ENCODE measurements around the gene CYB5A.
A peak's percentile ranks its signal among the peaks of the same experiment; 100 is the strongest.

CYB5A gene

GRCh38 chr18:74251297-74252038 is 40.3 kb downstream of the CYB5A start:
- no peak overlapping the region for H3K4me3 Mint-ChIP-seq
- H3K27ac Mint-ChIP-seq: peak overlapping the region; percentile 21 to 72 (median 49)
- H3K27me3 Mint-ChIP-seq (ENCODE audit: low read depth): no peaks in the 10 kb centered on the region
- H3K9me3 Mint-ChIP-seq: no peaks in the 10 kb centered on the region
- peaks cover 26% of the 10 kb centered on the region for H3K4me1 Mint-ChIP-seq
- TF ChIP-seq CTCF (IDR thresholded peaks at IDR 0.05; ENCODE audit: unreplicated experiment in 3 of 3): no peak
- peaks cover 28% of the 10 kb centered on the region for H3K36me3 Mint-ChIP-seq (ENCODE audit: low read depth)

DNA sequence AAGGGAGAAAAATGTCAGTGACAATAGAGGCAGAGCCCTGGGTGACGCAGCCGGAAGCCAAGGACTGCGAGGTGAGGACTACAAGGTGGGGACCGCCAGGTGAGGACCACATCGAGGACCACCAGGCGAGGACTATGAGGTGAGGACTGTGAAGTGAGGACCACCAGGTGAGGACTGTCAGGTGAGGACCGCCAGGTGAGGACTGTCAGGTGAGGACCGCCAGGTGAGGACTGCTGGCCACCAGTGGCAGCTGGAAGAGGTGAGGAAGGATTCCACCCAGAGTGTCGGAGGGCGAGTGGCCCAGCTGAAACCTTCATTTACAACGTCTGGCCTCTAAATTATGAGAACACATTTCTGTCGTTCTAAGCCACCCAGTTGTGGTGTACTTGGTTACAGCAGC is 41.6 kb downstream of the CYB5A start:
- peaks cover 21% of the 10 kb centered on the region for H3K4me1 Mint-ChIP-seq
- no peak for TF ChIP-seq CTCF (IDR thresholded peaks at IDR 0.05; ENCODE audit: unreplicated experiment in 3 of 3)
- H3K36me3 Mint-ChIP-seq (ENCODE audit: low read depth): peaks cover 26% of the 10 kb centered on the region
- peak overlapping the region in 2 of 3 experiments; percentile 58 to 84 for H3K27ac Mint-ChIP-seq
- no peaks in the 10 kb centered on the region for H3K27me3 Mint-ChIP-seq (ENCODE audit: low read depth)
- no peaks in the 10 kb centered on the region for H3K9me3 Mint-ChIP-seq
- no peak overlapping the region for H3K4me3 Mint-ChIP-seq

- H3K4me3 Mint-ChIP-seq: no peak overlapping the region
- no peak for TF ChIP-seq CTCF (IDR thresholded peaks at IDR 0.05; ENCODE audit: unreplicated experiment in 3 of 3)
- peaks cover 22% of the 10 kb centered on the region for H3K36me3 Mint-ChIP-seq (ENCODE audit: low read depth)
- no peaks in the 10 kb centered on the region for H3K9me3 Mint-ChIP-seq
- H3K27ac Mint-ChIP-seq: peak overlapping the region in 1 of 3 experiments; percentile 84
- H3K27me3 Mint-ChIP-seq (ENCODE audit: low read depth): no peaks in the 10 kb centered on the region
- peaks cover 16% of the 10 kb centered on the region for H3K4me1 Mint-ChIP-seq
These were observed 42.4 kb downstream of the CYB5A start for GRCh38 chr18:74249181-74249968.

- peaks cover 22% of the 10 kb centered on the region for H3K36me3 Mint-ChIP-seq (ENCODE audit: low read depth)
- H3K4me3 Mint-ChIP-seq: no peak overlapping the region
- H3K9me3 Mint-ChIP-seq: no peaks in the 10 kb centered on the region
- peak overlapping the region in 1 of 3 experiments; percentile 59 for H3K27ac Mint-ChIP-seq
- H3K4me1 Mint-ChIP-seq: peaks cover 16% of the 10 kb centered on the region
- no peaks in the 10 kb centered on the region for H3K27me3 Mint-ChIP-seq (ENCODE audit: low read depth)
- no peak for TF ChIP-seq CTCF (IDR thresholded peaks at IDR 0.05; ENCODE audit: unreplicated experiment in 3 of 3)
These were observed 43.2 kb downstream of the CYB5A start for GRCh38 chr18:74248595-74248994.

DNA sequence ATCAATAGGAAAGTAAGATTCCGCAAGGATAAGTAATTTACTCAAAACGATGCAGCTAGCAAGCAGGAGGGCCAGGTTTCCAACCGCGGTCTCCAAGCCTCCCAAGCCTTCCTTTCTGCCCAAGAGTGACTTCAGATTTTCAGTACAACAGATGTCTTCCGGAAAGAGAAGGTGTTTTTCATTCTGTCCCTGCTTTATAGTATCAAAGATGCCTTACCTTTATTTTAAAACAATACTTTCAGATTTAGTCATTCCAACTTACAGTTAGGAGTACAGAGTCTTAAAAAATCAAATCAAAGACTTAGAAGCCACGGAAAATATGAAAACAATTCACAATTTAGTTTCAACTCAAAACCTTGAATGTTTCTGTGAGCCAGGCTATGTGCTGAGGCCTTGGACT is 43.6 kb downstream of the CYB5A start:
- Mint-ChIP-seq H3K4me3 (no peak overlapping the region), H3K27ac (peak overlapping the region in 1 of 3 experiments; percentile 59), H3K36me3 (ENCODE audit: low read depth) (peaks cover 18% of the 10 kb centered on the region), H3K4me1 (peaks cover 16% of the 10 kb centered on the region), H3K9me3 (no peaks in the 10 kb centered on the region), H3K27me3 (ENCODE audit: low read depth) (no peaks in the 10 kb centered on the region)
- TF ChIP-seq CTCF (IDR thresholded peaks at IDR 0.05; ENCODE audit: unreplicated experiment in 3 of 3): no peak
